T-helper 2 cell treated with Interferon-gamma antibody and Interleukin-4, amounts not matched to agents 5 μg/mL and 100 μg/mL, for 36 hours (primary cell): ENCODE results near the gene PEX26.
"Not testable (repeated sequence)": the region's sequence is repeated elsewhere in the genome, so short reads cannot be mapped to it uniquely, and the experiment has no call there.

Source experiments
- DNase-seq: peaks from one replicate; pipeline ENCODE4 v3.0.0; 2021; ENCODE audit warnings: low spot score
- H3K27ac Mint-ChIP-seq: one replicate; pipeline ENCODE4 v1.8.0; 2021; ENCODE audit warnings: mild to moderate bottlenecking, mixed read lengths
- H3K27me3 Mint-ChIP-seq: one replicate; pipeline ENCODE4 v1.8.0; 2021; ENCODE audit warnings: low read depth, mixed read lengths
- H3K36me3 Mint-ChIP-seq: one replicate; pipeline ENCODE4 v1.8.0; 2021; ENCODE audit warnings: low read depth, mixed read lengths
- H3K4me1 Mint-ChIP-seq: one replicate; pipeline ENCODE4 v1.8.0; 2021; ENCODE audit warnings: low read depth, mixed read lengths
- H3K4me3 Mint-ChIP-seq: one replicate; pipeline ENCODE4 v1.8.0; 2022; ENCODE audit warnings: mild to moderate bottlenecking, moderate library complexity, mixed read lengths
- H3K9me3 Mint-ChIP-seq: one replicate; pipeline ENCODE4 v1.8.0; 2021; ENCODE audit warnings: mixed read lengths

Gene PEX26

GRCh38 chr22:18048041-18048440 is 29.7 kb upstream of the PEX26 start:
- Mint-ChIP-seq H3K4me3 (no peak overlapping the region), H3K27ac (no peak overlapping the region), H3K36me3 (no peaks in the 10 kb centered on the region), H3K9me3 (no peaks in the 10 kb centered on the region), H3K4me1 (no peaks in the 10 kb centered on the region), H3K27me3 (no peaks in the 10 kb centered on the region)
- no peak for DNase-seq

GRCh38 chr22:18048441-18048898 is 29.3 kb upstream of the PEX26 start:
- DNase-seq, result no peak
- no peaks in the 10 kb centered on the region for H3K9me3 Mint-ChIP-seq
- no peaks in the 10 kb centered on the region for H3K27me3 Mint-ChIP-seq
- no peak overlapping the region for H3K27ac Mint-ChIP-seq
- no peaks in the 10 kb centered on the region for H3K4me1 Mint-ChIP-seq
- no peaks in the 10 kb centered on the region for H3K36me3 Mint-ChIP-seq
- H3K4me3 Mint-ChIP-seq, result no peak overlapping the region

DNA sequence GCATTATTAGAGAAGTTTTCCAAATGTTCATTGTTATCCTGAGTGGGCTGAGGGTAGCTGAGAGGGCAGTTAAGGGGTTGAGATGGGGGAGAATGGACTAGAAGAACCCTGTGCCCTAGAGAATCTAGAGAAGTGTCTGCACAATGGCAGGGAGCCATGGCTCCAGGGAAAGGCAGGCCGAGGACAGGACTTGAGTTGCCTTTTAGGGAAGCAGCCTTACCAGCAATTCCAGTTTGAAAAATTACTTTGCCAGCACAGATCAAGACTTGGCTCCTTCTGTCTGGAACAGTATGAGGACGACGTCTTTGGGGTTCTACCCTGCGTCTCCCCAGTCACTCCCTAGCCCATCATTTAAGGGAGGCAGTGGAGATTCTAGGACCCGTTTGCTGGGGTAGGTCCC is 27.7 kb upstream of the PEX26 start:
- no peaks in the 10 kb centered on the region for H3K27me3 Mint-ChIP-seq
- no peak for DNase-seq
- no peaks in the 10 kb centered on the region for H3K4me1 Mint-ChIP-seq
- H3K36me3 Mint-ChIP-seq, result no peaks in the 10 kb centered on the region
- H3K27ac Mint-ChIP-seq, result no peak overlapping the region
- no peak overlapping the region for H3K4me3 Mint-ChIP-seq
- no peaks in the 10 kb centered on the region for H3K9me3 Mint-ChIP-seq

GRCh38 chr22:18051113-18051512 is 26.7 kb upstream of the PEX26 start:
- not testable (repeated sequence) for H3K27ac Mint-ChIP-seq, H3K36me3 Mint-ChIP-seq, H3K9me3 Mint-ChIP-seq, H3K27me3 Mint-ChIP-seq, DNase-seq, H3K4me3 Mint-ChIP-seq, H3K4me1 Mint-ChIP-seq

DNA sequence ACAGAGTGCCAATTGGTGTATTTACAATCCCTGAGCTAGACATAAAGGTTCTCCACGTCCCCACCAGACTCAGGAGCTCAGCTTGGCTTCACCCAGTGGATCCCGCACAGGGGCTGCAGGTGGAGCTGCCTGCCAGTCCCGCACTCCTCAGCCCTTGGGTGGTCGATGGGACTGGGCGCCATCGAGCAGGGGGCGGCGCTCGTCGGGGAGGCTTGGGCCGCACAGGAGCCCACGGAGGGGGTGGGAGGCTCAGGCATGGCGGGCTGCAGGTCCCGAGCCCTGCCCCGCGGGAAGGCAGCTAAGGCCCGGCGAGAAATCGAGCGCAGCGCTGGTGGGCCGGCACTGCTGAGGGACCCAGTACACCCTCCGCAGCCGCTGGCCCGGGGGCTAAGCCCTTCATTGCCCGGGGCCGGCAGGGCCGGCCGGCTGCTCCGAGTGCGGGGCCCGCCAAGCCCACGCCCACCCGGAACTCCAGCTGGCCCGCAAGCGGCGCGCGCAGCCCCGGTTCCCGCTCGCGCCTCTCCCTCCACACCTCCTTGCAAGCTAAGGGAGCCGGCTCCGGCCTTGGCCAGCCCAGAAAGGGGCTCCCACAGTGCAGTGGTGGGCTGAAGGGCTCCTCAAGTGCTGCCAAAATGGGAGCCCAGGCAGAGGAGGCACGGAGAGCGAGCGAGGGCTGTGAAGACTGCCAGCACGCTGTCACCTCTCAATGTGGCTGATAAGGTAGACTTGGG is 24.4 kb upstream of the PEX26 start:
- H3K36me3 Mint-ChIP-seq, H3K4me3 Mint-ChIP-seq, H3K9me3 Mint-ChIP-seq, H3K27ac Mint-ChIP-seq, H3K27me3 Mint-ChIP-seq, DNase-seq, H3K4me1 Mint-ChIP-seq: not testable (repeated sequence)

GRCh38 chr22:18055619-18056160 is 22.1 kb upstream of the PEX26 start:
- Mint-ChIP-seq H3K4me1 (peaks cover 5% of the 10 kb centered on the region), H3K4me3 (no peak overlapping the region), H3K27me3 (peaks cover 3% of the 10 kb centered on the region), H3K9me3 (no peaks in the 10 kb centered on the region), H3K27ac (no peak overlapping the region), H3K36me3 (no peaks in the 10 kb centered on the region)
- no peak for DNase-seq

- Mint-ChIP-seq H3K4me3 (no peak overlapping the region), H3K27ac (no peak overlapping the region), H3K4me1 (peaks cover 5% of the 10 kb centered on the region), H3K27me3 (peaks cover 3% of the 10 kb centered on the region), H3K9me3 (no peaks in the 10 kb centered on the region), H3K36me3 (no peaks in the 10 kb centered on the region)
- DNase-seq, result no peak
These were observed 21.6 kb upstream of the PEX26 start for GRCh38 chr22:18056161-18056666.

DNA sequence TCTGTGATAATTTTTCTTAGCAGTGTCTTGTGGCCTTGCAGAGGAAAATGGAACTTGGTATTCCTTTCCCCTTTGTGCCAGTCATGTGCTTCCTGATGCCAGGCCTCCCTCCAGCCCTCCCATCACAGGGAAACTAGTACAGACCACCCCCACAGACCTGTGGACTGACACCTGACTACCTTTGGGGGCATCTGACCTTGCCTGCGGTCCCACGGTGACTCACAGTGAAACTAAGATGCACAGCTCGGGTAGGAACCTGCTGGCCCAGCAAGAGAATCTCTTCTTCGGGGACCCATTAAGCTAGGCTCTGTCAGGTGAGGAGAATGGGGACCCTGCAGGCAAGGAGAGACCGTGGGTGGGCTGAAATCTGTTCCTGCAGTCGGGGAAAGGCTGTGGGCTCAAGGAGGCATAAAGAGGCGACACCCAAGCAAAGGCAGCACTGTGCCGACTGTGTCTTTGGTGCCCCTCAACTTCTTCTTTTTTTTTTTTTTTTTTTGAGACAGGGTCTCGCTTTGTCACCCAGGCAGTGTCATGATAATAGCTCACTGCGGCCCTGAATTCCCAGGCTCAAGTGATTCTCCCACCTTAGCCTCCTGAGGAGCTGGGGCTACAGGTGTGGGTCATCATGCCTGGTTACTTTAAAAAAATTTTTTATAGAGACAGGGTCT is 20.8 kb upstream of the PEX26 start:
- Mint-ChIP-seq H3K27me3 (peaks cover 3% of the 10 kb centered on the region), H3K36me3 (no peaks in the 10 kb centered on the region), H3K4me3 (no peak overlapping the region), H3K4me1 (peaks cover 5% of the 10 kb centered on the region), H3K9me3 (no peaks in the 10 kb centered on the region), H3K27ac (no peak overlapping the region)
- DNase-seq, result no peak

DNA sequence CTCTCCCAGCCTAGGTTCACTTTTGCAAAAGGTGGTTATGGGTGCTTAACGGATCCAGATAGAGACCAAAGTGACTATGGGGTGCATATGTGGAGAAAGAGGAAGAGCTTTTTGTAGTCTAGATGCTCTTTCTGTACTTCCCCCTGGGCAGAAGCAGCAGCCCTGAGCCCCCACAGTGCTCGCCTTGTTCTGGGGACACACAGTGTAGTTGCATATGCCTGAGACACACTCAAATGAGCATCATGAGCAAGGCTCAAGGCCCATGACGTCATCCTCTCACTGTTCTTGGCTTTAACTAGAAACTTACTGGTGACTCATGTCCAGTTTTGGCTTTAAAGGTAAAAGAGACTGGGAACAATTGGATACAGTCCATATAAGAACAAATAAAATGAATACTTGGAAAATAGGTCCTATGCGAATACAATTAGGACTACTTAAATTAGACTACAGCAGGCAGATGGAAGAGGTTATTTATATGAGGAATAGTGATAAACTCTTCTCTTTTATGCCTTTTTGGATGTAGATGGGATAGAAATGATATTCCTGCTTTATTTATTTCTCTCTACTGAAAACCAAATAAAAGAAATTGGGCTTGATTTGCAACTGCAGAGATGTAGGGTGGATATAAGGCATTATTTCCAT is 20.1 kb upstream of the PEX26 start:
- no peak for DNase-seq
- Mint-ChIP-seq H3K4me1 (peaks cover 5% of the 10 kb centered on the region), H3K9me3 (no peaks in the 10 kb centered on the region), H3K27ac (no peak overlapping the region), H3K27me3 (peaks cover 3% of the 10 kb centered on the region), H3K4me3 (no peak overlapping the region), H3K36me3 (no peaks in the 10 kb centered on the region)

DNA sequence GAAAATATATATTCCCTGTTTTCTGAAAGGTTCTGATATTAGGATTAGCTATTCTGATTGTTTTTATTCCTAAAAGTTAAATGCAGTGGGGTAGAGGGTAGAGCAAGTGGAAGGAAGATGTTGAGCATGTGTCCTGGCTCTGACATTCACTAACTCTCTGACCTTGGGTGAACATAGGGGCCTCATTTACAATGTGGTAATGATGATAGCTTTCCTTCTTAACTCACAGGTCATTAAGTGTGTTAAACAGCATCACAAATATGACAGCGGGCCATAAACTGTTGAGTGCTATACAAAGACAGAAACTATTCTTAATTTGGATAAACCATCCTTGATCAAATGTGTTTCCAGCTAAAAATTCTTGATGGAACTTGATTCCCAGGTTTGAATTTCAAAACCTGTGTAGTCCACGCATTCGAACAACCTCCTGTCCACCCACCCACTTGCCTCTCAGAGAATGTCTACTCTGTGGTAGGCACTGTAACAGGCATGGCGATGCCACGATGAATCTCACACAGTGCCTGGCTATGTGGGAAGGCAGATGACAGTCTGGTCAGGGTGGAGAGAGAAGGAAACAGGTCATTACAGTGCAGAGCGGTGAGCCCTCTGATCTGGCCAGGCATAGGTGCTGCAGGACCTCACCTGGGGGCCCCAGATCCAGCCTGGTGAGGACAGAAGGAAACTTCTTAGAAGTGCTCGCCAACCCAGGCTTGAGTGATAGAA is 19.3 kb upstream of the PEX26 start:
- Mint-ChIP-seq H3K36me3 (no peaks in the 10 kb centered on the region), H3K4me3 (no peak overlapping the region), H3K27me3 (peaks cover 3% of the 10 kb centered on the region), H3K4me1 (peaks cover 5% of the 10 kb centered on the region), H3K27ac (no peak overlapping the region), H3K9me3 (no peaks in the 10 kb centered on the region)
- DNase-seq, result no peak

GRCh38 chr22:18059094-18059417 is 18.7 kb upstream of the PEX26 start:
- Mint-ChIP-seq H3K9me3 (no peaks in the 10 kb centered on the region), H3K4me1 (peaks cover 5% of the 10 kb centered on the region), H3K27me3 (peaks cover 3% of the 10 kb centered on the region), H3K4me3 (no peak overlapping the region), H3K36me3 (no peaks in the 10 kb centered on the region), H3K27ac (no peak overlapping the region)
- no peak for DNase-seq

GRCh38 chr22:18059473-18059872 is 18.3 kb upstream of the PEX26 start:
- Mint-ChIP-seq H3K27me3 (peaks cover 3% of the 10 kb centered on the region), H3K27ac (no peak overlapping the region)

DNA sequence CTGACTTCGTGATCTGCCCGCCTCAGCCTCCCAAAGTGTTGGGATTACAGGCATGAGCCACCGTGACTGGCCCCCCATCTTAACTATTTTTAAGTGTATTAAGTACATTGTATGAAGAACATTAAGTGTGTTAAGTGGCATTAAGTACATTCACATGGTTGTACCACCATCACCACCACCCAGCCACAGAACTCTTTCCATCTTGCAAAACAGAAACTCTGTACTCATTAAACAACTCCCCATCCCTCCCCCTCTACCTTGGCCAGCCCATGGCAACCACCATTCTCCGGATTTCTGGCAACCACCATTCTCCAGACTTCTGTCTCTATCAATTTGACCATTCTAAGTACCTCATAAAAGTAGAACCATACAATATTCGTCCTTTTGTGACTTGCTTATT is 17.8 kb upstream of the PEX26 start:
- H3K36me3 Mint-ChIP-seq, result no peaks in the 10 kb centered on the region
- H3K4me1 Mint-ChIP-seq, result peaks cover 5% of the 10 kb centered on the region
- H3K9me3 Mint-ChIP-seq, result no peaks in the 10 kb centered on the region
- H3K4me3 Mint-ChIP-seq, result no peak overlapping the region
- no peak overlapping the region for H3K27ac Mint-ChIP-seq
- H3K27me3 Mint-ChIP-seq, result peaks cover 6% of the 10 kb centered on the region
- no peak for DNase-seq

More at GRCh38 chr22:18059473-18059872, 18.3 kb upstream of the PEX26 start:
- no peak for DNase-seq
- no peaks in the 10 kb centered on the region for H3K36me3 Mint-ChIP-seq
- H3K9me3 Mint-ChIP-seq, result no peaks in the 10 kb centered on the region
- no peak overlapping the region for H3K4me3 Mint-ChIP-seq
- H3K4me1 Mint-ChIP-seq, result peaks cover 5% of the 10 kb centered on the region
